AG20443 (cell line): ENCODE data around the gene FNIP1.
"Not testable (repeated sequence)": the region's sequence is repeated elsewhere in the genome, so short reads cannot be mapped to it uniquely, and the experiment has no call there.

Experiments
- DNase-seq: peaks from one replicate; pipeline ENCODE4 v3.0.0; 2012; ENCODE audit warnings: low spot score, mixed read lengths

FNIP1 gene

GRCh38 chr5:131749723-131750470 is 46.9 kb downstream of the FNIP1 start:
- DNase-seq = no peak

GRCh38 chr5:131749138-131749537 is 47.7 kb downstream of the FNIP1 start:
- DNase-seq = no peak

- peak; percentile 11 for DNase-seq
Observed at GRCh38 chr5:131747180-131748105, 49.4 kb downstream of the FNIP1 start.

GRCh38 chr5:131746423-131746822 is 50.4 kb downstream of the FNIP1 start:
- no peak for DNase-seq

GRCh38 chr5:131745703-131746102 is 51.1 kb downstream of the FNIP1 start:
- DNase-seq = no peak

- DNase-seq = no peak
Observed at GRCh38 chr5:131745155-131745554, 51.7 kb downstream of the FNIP1 start.

GRCh38 chr5:131740477-131740876 is 56.3 kb downstream of the FNIP1 start:
- no peak for DNase-seq

- no peak for DNase-seq
Observed at GRCh38 chr5:131735393-131735792, 61.4 kb downstream of the FNIP1 start.

GRCh38 chr5:131734939-131735338 is 61.9 kb downstream of the FNIP1 start:
- DNase-seq = not testable (repeated sequence)

GRCh38 chr5:131729292-131729691 is 67.5 kb downstream of the FNIP1 start:
- not testable (repeated sequence) for DNase-seq

GRCh38 chr5:131724089-131724488 is 72.7 kb downstream of the FNIP1 start:
- DNase-seq = not testable (repeated sequence)

- no peak for DNase-seq
Observed at GRCh38 chr5:131720714-131721113, 76.1 kb downstream of the FNIP1 start.

- no peak for DNase-seq
Observed at GRCh38 chr5:131719564-131719963, 77.3 kb downstream of the FNIP1 start.

- DNase-seq = no peak
Observed at GRCh38 chr5:131718487-131719014, 78.3 kb downstream of the FNIP1 start.

GRCh38 chr5:131717164-131717563 is 79.7 kb downstream of the FNIP1 start:
- not testable (repeated sequence) for DNase-seq

GRCh38 chr5:131716650-131717049 is 80.2 kb downstream of the FNIP1 start:
- no peak for DNase-seq

- no peak for DNase-seq
Observed at GRCh38 chr5:131710391-131710790, 86.4 kb downstream of the FNIP1 start.

- DNase-seq = no peak
Observed at GRCh38 chr5:131709043-131709442, 87.8 kb downstream of the FNIP1 start.

- no peak for DNase-seq
Observed at GRCh38 chr5:131706281-131706680, 90.5 kb downstream of the FNIP1 start.

- no peak for DNase-seq
Observed at GRCh38 chr5:131694926-131695325, 101.9 kb downstream of the FNIP1 start.

- DNase-seq = no peak
Observed at GRCh38 chr5:131693894-131694293, 102.9 kb downstream of the FNIP1 start.

- DNase-seq = no peak
Observed at GRCh38 chr5:131685516-131686171, 111.2 kb downstream of the FNIP1 start.
